GM19372 (cell line): Measurements from ENCODE around the gene CMTR1.

Experiments used
- ATAC-seq: cut with Tn5 transposase; IDR thresholded peaks from one replicate; pipeline ENCODE4 v1.9.1; 2021; ENCODE audit warnings: mild to moderate bottlenecking, low read depth, moderate library complexity; ENCODE audit not compliant: unreplicated experiment

The CMTR1 gene

GRCh38 chr6:37507690-37508421 is 74.8 kb downstream of the CMTR1 start:
- ATAC-seq: no peak

- no peak for ATAC-seq
Measured at GRCh38 chr6:37511201-37511600, 78.2 kb downstream of the CMTR1 start.

DNA sequence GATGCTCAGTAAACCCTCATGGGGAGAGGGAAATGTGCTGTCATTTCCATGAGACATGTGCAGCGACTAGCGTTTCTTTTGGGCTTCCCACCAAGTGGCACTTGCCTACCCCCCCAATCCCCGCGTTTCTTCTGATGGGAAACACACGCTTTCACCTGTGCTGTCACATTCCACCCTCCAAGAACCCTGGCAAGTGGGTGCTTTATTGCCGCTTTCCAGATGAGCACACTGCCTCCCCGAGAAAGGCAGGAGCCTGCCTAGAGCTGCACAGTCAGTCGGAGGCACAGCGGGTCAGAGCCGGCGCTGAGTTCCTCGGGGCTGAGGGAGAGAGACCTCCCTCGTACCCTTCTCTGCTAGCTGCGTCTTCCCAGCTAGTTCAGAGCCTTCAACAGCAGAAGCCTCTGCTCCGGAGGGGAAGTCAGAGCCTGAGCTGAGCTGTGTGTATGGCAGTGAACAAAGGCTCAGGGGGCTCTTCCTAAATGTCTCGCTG is 78.9 kb downstream of the CMTR1 start:
- ATAC-seq: no peak

GRCh38 chr6:37512400-37513011 is 79.5 kb downstream of the CMTR1 start:
- ATAC-seq: no peak

GRCh38 chr6:37513155-37513554 is 80.1 kb downstream of the CMTR1 start:
- ATAC-seq: no peak

DNA sequence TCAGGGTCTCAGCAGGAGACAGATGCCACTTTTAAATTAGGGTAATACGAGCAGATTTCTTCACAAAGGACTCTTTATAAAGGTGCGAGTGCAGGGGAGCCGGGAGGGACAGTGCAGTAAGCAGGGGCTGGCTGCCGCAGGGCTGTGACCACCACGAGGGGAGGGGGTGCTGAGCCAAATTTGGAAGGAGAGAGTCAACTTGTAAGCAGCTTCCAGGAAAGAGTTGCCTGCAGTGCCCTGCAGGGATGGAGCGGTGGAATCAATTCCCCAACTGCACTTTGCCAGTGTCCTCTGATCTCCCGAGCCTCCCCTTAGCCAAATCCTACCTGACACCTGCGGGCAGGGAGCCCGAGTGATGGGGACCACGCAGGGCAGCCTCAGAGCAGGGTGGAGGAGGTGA is 80.6 kb downstream of the CMTR1 start:
- ATAC-seq: no peak

DNA sequence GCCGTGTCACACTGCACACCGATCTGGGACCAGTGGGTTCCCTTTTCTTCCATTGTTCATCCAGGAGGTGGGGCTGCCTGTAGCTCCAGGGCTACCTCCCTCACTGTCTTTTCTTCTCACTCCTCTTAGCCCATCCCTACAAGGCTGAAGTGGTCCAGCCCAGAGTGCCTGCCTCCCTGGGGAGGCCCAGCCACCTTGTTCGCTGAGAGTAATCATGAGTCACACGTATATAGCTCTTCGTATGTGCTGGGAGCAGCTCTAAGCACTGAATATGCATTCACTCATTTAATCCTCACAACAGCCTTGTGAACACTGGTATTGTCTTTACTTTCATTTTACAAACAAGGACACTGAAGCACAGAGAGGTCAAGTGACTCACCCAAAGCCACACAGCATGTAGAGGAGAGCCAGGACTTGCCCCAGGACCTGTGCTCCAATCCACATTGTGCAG is 81.3 kb downstream of the CMTR1 start:
- no peak for ATAC-seq

GRCh38 chr6:37514837-37515236 is 81.8 kb downstream of the CMTR1 start:
- ATAC-seq: no peak

DNA sequence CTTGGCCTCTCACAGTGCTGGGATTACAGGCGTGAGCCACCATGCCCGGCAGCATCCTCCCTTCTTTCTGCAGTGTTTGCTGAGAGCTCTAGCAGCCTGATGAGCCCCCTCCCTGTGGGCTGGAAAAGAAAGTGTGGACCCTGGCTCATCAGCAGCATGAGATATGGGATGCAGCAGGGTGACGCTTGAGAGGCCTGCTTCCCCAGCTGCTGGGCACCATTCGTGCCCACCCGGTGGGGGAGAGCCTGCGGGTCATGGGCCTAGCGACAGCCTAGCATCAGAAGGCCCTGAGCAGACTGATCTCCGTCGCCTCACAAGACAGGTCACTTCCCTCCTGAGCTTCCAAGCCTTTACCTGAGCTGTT is 82.7 kb downstream of the CMTR1 start:
- no peak for ATAC-seq

DNA sequence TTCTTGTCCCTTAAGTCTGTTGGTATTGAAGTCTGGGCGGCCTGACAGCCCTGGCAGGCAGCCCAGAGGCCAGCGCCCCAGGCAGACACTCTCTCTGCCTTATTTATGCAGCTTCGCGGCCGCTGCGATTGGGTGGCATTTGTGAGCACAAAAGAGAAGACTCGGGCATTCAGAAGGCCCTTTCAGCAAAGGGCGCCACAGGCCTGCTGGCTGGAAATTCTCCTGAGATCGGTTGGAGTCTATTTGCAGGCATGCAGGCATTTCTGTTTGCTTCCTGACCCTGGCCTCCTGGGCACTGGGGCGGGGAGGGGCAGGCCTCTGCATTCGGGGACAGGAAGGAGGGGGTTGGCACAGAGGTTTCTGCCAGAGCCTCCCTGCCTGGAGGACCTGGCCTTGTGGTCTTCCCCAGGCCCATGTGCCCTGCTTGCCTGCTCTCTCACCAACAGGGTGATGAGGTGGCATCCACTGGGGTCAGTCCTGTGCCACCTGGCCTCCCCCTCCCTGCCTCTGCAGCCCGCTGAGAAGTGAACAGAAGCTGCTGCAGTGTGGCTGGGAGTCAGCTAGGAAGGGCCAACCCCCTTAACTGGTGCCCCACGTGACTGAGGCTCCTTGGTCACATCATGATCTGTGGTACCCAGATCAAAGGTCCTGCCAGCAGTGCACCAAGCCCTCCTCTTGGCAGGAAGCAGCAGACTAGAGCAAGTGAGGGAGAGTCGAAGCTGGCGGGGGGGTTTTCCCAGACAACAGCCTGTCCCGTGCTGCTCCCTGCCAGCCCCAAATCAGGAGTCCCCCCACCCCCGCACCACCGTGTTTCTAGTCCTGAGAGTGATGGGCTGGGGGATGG is 83.3 kb downstream of the CMTR1 start:
- no peak for ATAC-seq

- no peak for ATAC-seq
Measured at GRCh38 chr6:37516920-37517405, 83.9 kb downstream of the CMTR1 start.

DNA sequence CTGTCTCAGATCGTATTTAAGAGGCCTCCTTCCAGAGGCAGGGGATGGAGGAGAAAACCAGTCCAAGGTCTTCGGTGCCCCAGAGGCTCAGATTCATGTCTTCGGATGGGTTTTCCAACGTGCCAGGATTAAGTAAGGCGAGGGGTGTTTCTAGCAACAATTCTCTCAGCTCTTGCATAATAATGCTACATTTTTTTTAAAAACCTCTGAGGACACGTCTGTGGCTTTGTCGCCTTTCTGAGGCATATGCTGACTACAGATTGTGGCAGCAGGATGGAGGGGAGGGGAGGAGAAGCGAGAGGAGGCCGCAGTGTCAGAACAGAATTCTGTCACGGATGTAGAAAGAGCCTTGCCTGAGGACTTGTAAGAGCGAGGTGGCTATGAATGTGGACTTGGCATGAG is 84.4 kb downstream of the CMTR1 start:
- no peak for ATAC-seq

DNA sequence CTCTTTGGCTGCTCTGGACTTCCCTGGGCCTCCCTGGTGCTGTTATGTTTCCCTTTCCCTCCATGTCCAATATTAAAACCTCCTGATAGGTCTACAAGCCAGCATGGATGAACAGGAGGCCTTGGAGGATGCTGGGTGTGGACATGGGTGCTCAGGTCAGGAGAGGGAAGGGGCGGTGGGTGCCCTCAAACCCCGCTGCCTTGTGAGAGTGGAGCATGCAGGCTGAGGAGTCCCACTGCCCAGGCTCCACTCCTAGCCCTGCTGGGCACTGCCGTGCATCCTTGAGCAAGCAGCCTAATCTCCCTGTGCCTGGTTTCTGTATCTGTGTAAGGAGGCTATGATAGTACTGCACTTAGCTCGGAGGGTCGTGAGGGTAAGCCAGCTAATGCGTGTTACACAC is 85.1 kb downstream of the CMTR1 start:
- ATAC-seq: no peak

GRCh38 chr6:37519461-37519860 is 86.4 kb downstream of the CMTR1 start:
- ATAC-seq: no peak

DNA sequence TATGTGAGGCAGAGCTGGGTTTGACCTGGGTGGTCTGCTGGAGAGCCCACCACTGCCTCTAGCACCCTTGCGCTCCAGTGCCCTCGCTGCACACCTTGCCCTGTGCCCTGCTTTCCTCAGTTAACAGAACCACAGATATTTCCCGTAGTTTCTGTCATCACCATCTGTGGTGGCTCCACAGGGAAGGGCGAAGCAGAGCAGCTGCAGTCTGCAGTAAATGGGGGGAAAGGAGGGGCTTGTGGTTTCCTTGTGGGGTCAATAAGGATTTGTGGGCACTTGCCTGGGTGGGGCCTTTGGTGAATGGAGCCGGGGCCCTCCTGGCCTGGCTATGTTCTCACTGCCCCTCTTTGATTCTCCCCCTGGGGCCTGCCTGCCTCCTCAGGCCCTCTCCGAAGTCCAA is 87.9 kb downstream of the CMTR1 start:
- no peak for ATAC-seq

GRCh38 chr6:37521674-37522073 is 88.7 kb downstream of the CMTR1 start:
- no peak for ATAC-seq

DNA sequence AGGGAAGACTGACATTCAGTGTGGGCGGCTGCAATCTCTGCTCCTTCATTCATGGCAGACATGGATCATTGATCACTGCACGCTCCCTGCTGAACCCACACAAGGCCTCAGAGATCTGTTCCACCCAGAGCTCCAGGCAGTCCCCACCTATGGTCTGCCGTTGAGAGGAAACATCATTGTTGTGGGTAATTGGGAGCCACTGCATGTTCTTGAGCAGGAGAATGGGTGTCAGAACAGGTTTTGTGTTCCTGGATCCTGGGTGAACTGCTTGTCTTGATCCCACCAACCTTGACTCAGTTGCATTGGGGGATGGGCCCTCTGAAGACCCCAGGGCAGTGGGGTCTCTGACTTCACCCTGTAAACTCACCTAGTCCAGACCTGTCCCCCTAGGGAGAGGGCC is 89.8 kb downstream of the CMTR1 start:
- no peak for ATAC-seq

GRCh38 chr6:37523412-37523811 is 90.4 kb downstream of the CMTR1 start:
- ATAC-seq: no peak

DNA sequence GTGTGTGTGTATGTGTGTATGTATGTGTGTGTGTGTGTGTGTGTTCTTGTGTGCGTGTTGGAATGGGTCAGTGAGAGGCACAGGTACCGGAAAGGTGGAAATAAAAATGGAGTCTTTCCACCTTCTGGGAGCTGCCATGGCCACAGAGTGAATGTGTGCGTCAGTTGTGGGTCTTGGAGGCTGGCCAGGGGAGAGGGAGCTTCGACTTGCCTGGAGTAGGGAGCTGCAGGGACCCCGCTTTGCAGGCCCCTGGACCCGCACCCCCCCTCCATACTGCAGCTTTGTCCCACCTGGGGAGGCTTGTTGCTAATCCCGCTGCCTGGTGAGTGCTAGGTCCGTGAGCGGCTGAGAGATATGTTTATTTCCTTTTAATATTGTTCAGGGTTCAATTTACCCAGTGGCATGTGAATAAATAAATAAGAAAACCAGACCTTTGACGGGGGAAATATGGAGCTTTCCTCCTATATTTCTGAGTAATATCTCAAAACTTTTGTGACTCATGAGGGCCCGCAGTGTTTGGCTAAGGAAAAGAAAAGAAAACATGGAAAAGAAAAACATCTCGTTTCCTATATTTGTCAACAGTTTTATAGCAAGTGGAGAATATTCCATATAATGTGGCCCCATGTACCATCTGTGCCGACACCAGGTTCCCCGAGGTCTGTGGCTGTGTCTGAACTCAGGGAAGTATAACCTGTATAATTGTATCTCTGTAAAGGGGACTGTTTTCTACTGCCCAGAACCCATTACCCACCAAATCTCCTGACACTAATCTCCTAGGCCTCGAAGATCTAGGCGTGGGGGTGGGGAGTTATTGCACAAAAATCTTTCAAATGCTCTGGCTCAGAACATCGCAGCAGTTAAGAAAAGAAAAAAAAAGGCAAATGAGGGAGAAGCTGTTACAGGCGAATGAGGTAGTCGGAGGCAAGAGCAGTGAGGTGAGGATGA is 91.3 kb downstream of the CMTR1 start:
- ATAC-seq: no peak

DNA sequence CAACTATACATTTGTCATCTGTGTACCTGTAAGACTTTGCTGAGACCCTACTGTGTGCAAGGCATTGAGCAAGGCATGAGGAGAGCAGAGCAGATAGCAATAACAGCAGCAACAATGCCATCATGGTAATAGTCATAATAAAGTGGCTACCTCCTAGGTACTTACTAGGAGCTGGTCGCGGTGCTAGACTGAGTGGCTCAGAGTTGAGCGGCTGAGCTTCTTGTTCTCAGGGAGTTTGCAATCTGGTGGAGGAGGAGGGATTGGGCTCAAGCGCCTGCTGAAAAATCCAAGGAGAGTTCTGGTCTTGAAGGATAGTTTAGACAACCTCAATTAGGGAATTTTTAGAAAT is 91.9 kb downstream of the CMTR1 start:
- ATAC-seq: no peak
